Measurements from ENCODE around the gene TMEM273. TPM values are rescaled to one million over a fixed set of nuclear protein-coding genes. Genes with fewer than 3 reads are reported as not detected.

The TMEM273 gene
- total RNA-seq, 4 donors from 2014 or later, result 3.2 to 12.2 (median 7.1) TPM

DNA sequence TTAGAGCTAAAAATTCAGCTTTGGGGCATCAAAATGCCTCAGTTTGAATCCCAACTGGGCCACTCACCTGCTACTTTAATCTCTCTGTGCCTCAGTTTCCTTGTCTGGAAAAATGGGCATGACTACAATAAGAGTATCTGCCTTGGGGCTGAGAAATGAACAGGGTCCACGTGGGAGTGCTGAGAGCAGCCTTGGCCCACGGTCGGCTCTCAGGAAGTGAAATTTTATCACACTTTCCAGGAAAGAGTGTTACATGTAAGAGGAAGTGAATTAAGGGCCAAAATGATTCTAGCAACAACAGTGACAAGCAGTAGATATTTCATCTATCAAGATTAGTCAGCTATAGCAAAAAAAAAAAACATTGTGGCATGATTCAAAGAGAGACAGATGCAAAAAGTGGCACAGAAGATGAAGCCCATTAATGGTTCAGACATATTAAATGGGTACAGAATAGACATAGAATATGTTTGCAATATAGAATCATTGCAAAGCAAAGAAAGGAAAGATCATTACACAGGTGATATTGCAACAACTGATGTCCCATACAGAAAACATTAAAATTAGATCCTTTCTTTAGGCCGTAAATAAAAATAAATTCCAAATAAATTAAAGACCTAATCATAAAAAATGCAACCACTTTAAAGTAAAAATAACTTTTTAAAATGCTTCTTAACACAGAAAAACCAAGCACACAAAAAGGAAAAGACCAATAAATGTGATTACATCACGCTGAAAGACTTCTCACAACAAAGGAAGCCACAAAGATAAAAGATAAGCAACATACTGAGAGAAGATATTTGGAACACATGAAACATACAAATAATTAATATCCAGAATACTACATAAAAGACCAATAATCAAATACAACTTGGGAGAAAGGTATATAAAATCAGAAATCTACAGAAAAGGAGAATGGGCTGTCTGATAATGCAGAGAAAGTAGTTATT, 4.3 kb downstream of the TMEM273 start:
- 61 to 69% methylated on average over 5 of the region's 5 CpGs for WGBS, 2 donors
- intact Hi-C loops (cut with DNase I; ENCODE audit: low total_unique reads), result no loop called here
- TF ChIP-seq, protein P1, sequence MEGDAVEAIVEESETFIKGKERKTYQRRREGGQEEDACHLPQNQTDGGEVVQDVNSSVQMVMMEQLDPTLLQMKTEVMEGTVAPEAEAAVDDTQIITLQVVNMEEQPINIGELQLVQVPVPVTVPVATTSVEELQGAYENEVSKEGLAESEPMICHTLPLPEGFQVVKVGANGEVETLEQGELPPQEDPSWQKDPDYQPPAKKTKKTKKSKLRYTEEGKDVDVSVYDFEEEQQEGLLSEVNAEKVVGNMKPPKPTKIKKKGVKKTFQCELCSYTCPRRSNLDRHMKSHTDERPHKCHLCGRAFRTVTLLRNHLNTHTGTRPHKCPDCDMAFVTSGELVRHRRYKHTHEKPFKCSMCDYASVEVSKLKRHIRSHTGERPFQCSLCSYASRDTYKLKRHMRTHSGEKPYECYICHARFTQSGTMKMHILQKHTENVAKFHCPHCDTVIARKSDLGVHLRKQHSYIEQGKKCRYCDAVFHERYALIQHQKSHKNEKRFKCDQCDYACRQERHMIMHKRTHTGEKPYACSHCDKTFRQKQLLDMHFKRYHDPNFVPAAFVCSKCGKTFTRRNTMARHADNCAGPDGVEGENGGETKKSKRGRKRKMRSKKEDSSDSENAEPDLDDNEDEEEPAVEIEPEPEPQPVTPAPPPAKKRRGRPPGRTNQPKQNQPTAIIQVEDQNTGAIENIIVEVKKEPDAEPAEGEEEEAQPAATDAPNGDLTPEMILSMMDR (IDR thresholded peaks at IDR 0.05), result no peak
- no peak for TF ChIP-seq POLR2A (IDR thresholded peaks at IDR 0.05)
- H3K4me3 ChIP-seq (ENCODE audit: low read depth, poor library complexity, severe bottlenecking), result no peak overlapping the region
- peak in 1 of 2 donors; percentile 58 for DNase-seq (ENCODE audit: low spot score in 2 of 2)

DNA sequence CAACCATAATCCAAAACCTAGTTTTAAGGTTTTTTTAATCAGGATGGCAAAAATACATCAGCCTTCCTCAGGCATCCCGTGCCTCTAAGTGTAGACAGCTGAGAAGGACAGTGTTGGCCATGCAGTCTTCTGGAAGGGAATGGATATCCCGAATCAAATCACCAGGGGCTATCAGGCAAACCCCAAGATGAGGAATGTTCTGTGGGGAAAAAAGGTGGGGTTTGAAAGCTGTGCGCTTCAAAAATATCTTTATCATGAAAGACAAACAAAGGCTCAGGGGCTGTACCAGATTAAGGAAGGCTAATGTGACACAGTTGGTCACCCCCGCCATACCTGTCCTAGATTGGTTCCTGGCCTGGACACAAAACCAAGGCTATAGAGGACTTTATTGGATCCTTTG, 5.4 kb downstream of the TMEM273 start:
- 86 to 91% methylated on average over 4 of the region's 4 CpGs for WGBS, 2 donors
- TF ChIP-seq POLR2A (IDR thresholded peaks at IDR 0.05), result no peak
- TF ChIP-seq, protein P1 (IDR thresholded peaks at IDR 0.05), result no peak
- H3K4me3 ChIP-seq (ENCODE audit: low read depth, poor library complexity, severe bottlenecking), result no peak overlapping the region
- peak in 1 of 2 donors; percentile 26 for DNase-seq (ENCODE audit: low spot score in 2 of 2)
- intact Hi-C loops (cut with DNase I; ENCODE audit: low total_unique reads), result no loop called here

DNA sequence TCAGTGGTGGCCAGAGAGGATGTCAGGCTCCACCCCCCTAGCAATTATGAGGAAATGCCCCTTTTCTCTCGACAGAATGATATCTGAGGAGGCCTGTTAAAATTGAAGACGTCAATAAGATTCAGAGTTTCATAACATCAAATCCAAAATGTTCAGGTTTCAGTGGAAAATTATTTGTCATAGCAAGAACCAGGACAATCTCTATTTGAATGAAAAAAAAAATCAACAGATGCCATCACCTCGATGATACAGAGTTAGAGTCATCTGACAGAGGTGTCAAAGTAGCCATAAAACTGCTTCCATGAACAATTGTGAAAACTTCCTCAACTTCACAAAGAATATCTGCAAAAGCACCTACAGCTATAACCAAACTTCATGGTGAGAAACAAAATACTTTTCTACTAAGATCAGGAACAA, 7.7 kb downstream of the TMEM273 start:
- no peak for DNase-seq (ENCODE audit: low spot score in 2 of 2)
- no peak for TF ChIP-seq POLR2A (IDR thresholded peaks at IDR 0.05)
- TF ChIP-seq, protein P1 (IDR thresholded peaks at IDR 0.05), result no peak
- 27 to 37% methylated on average over 3 of the region's 3 CpGs for WGBS, 2 donors
- intact Hi-C loops (cut with DNase I; ENCODE audit: low total_unique reads), result no loop called here
- no peak overlapping the region for H3K4me3 ChIP-seq (ENCODE audit: low read depth, poor library complexity, severe bottlenecking)

DNA sequence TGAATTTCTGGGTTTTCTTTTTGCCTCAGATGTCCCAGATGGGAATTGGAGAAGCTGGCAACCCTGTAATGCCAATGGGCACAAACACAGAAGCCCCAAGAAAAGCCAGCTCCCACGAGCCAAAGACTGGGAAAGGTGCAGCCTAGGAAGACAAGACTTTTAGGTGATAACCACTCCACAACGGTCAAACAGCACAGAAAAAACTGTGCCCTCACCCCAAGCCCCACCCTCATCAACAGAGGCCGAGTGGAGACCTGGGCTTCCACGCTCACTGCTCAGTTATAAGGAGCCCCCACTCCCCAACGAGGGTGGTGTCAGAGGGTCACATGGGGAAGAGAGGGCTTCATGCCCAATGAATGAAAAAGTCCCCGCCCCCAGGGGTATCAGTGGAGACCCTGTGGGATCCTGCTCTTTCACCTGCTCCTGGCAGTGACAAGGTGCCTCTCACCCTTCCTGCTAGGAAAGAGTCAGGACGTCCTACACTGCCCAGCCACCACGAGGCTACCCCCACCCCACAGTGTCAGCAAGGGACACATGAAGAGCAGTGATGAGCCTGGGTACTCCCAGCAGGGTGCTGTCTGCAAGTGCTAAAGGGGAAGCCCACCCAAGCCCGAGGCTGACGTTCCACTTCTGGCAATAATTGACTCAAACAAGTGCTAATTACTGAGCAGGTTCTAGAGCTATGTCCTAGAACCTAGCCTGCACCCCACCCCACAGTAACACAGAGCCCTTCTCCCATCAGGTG, 8.3 kb downstream of the TMEM273 start:
- peak in 1 of 2 donors; percentile 79 for DNase-seq (ENCODE audit: low spot score in 2 of 2)
- no peak for TF ChIP-seq POLR2A (IDR thresholded peaks at IDR 0.05)
- TF ChIP-seq, protein P1 (IDR thresholded peaks at IDR 0.05), result no peak
- 60 to 81% methylated on average over 10 of the region's 10 CpGs for WGBS, 2 donors
- no peak overlapping the region for H3K4me3 ChIP-seq (ENCODE audit: low read depth, poor library complexity, severe bottlenecking)
- intact Hi-C loops (cut with DNase I; ENCODE audit: low total_unique reads), result no loop called here

DNA sequence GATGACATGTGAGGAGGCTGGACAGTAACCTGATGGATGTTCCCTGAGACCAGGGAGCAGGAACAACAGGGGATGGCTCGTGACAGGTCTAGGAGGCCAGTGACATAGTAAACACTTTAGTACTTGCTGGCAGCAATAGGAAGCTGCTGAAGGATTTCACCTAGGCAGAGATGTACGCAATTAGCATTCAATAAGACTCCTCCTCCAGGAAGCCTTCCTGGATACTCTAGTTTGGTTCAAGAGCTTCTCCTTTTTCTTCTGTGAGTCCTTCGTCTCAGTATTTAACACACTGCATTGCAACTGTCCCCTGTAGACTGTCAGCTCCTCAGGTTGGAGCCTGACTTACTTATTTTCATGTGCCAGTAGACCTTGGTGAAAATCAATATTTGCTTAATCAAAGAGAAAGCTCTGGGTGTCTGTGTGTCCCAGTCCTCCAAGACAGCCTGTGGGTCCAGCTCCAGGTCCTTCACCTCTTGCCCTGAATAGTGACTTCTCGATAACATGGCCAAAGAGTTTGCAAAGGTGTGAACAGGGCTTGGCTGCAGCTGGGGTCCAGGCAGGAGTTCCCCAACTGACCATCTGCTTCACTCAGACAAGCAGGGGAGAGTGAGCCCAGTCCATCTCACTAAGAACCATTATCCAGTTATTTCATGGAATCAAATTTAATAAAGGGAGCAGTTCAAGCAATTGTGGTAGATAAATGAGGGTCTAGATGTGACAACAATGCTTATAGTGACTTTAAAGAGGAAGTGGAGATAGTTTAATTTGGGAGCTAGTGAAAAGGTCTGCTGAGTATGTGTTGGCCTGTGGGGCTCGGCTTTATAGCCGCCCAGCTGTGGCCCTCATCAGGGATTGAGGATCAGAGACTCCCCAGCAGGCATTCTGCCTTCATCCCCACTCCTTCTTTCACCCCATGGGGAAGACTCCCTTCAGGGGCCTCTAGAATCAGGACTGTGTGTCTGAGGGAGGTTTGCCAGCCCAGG, 9.4 kb downstream of the TMEM273 start:
- WGBS, 2 donors, result 88 to 89% methylated on average over 6 of the region's 6 CpGs
- intact Hi-C loops (cut with DNase I; ENCODE audit: low total_unique reads), result no loop called here
- no peak overlapping the region for H3K4me3 ChIP-seq (ENCODE audit: low read depth, poor library complexity, severe bottlenecking)
- DNase-seq (ENCODE audit: low spot score in 2 of 2), result peak in 1 of 2 donors; percentile 74
- TF ChIP-seq, protein P1 (IDR thresholded peaks at IDR 0.05), result no peak
- TF ChIP-seq POLR2A (IDR thresholded peaks at IDR 0.05), result no peak

Measured in lower leg skin (tissue), 4 donors.